OCI-LY1 (cell line): Measurements from ENCODE around the gene FAM3D.
"Not testable (repeated sequence)": the region's sequence is repeated elsewhere in the genome, so short reads cannot be mapped to it uniquely, and the experiment has no call there.

ENCODE experiments used
- H2AFZ ChIP-seq: fragments of 200-600 bp; sonication (generic), shearing (Covaris generic); 2 replicates; pipeline ENCODE4 v1.6.0; 2014; ENCODE audit warnings: antibody characterized with exemption, mild to moderate bottlenecking, low read length
- H3F3A ChIP-seq: fragments of 200-600 bp; sonication (generic), shearing (Covaris generic); 2 replicates; pipeline ENCODE4 v1.6.0; 2014; ENCODE audit warnings: mild to moderate bottlenecking, antibody characterized with exemption, low read length, moderate library complexity; ENCODE audit not compliant: insufficient read depth
- H3K27ac ChIP-seq: fragments of 200-600 bp; sonication (generic); 2 replicates; pipeline ENCODE4 v1.5.1; 2014; ENCODE audit warnings: low read length, mixed run types, mild to moderate bottlenecking, low read depth; ENCODE audit not compliant: poor library complexity, severe bottlenecking
- H3K27me3 ChIP-seq: fragments of 200-600 bp; sonication (generic); 2 replicates; pipeline ENCODE4 v1.6.0; 2014; ENCODE audit warnings: antibody characterized with exemption, mild to moderate bottlenecking, low read length, moderate library complexity; ENCODE audit not compliant: insufficient read depth
- H3K36me3 ChIP-seq: fragments of 200-600 bp; sonication (generic); 2 replicates; pipeline ENCODE4 v1.6.1; 2014; ENCODE audit warnings: mild to moderate bottlenecking, antibody characterized with exemption, low read length, moderate library complexity, mixed read lengths; ENCODE audit not compliant: insufficient read depth
- H3K4me1 ChIP-seq: fragments of 200-600 bp; sonication (generic); 2 replicates; pipeline ENCODE4 v1.5.1; 2014; ENCODE audit warnings: mild to moderate bottlenecking, low read length, moderate library complexity; ENCODE audit not compliant: insufficient read depth, severe bottlenecking
- H3K4me2 ChIP-seq: fragments of 200-600 bp; sonication (generic), shearing (Covaris generic); 2 replicates; pipeline ENCODE4 v1.6.1; 2014; ENCODE audit warnings: low read length
- H3K4me3 ChIP-seq: fragments of 200-600 bp; sonication (generic); 2 replicates; pipeline ENCODE4 v1.5.1; 2014; ENCODE audit warnings: low read length, low read depth, mild to moderate bottlenecking, mixed read lengths; ENCODE audit not compliant: poor library complexity, severe bottlenecking
- H3K79me2 ChIP-seq: fragments of 200-600 bp; shearing (Covaris generic); 2 replicates; pipeline ENCODE4 v1.6.1; 2016; ENCODE audit warnings: mixed run types, low read length, mixed read lengths; ENCODE audit not compliant: insufficient read depth
- H3K9ac ChIP-seq: fragments of 200-600 bp; sonication (generic), shearing (Covaris generic); 2 replicates; pipeline ENCODE4 v1.6.1; 2014; ENCODE audit warnings: mild to moderate bottlenecking, low read length, mixed read lengths
- H3K9me2 ChIP-seq: fragments of 200-600 bp; sonication (generic), shearing (Covaris generic); 2 replicates; pipeline ENCODE4 v1.6.1; 2014; ENCODE audit warnings: low read depth, mild to moderate bottlenecking, low read length, mixed read lengths
- H3K9me3 ChIP-seq: fragments of 200-600 bp; shearing (Covaris generic); 2 replicates; pipeline ENCODE4 v1.6.1; 2014; ENCODE audit warnings: low read length, mixed read lengths
- H4K20me1 ChIP-seq: fragments of 200-600 bp; sonication (generic), shearing (Covaris generic); 2 replicates; pipeline ENCODE4 v1.6.0; 2016; ENCODE audit warnings: mild to moderate bottlenecking, low read length; ENCODE audit not compliant: insufficient read depth
- EZH2 ChIP-seq: fragments of 200-600 bp; sonication (generic), shearing (Covaris generic); IDR thresholded peaks from 2 replicates; pipeline ENCODE4 v1.8.0; 2017; ENCODE audit warnings: borderline replicate concordance, mixed run types, mild to moderate bottlenecking, antibody characterized with exemption, low read length, moderate library complexity, mixed read lengths
- TF ChIP-seq, protein P1 (sequence below): fragments of 200-600 bp; sonication (generic), shearing (Covaris generic); IDR thresholded peaks from 2 replicates; pipeline ENCODE4 v1.5.1; 2017; ENCODE audit warnings: mild to moderate bottlenecking, antibody characterized with exemption, low read length, moderate library complexity, mixed read lengths

FAM3D gene

DNA sequence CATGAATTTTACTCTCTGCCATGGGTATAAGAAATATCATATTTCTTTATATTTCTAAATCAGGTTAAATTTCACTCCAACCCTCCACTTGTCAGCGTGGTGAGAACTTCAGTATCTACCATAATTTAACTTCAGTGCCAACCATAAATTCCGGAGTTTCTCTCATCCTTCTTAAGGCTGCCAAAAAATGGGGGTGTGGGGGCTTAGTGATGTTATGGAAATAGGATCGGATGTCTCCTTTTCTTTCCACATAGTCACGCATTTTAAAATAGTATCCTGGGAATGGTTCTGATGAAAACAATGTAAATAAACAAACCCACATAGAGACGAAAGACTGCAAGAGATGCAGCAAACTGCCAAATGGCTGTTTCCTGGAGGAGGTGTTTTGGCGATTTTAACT lies 12.9 kb upstream of the FAM3D start:
- Histone ChIP-seq H3K9ac (no peak overlapping the region), H3K36me3 (no peaks in the 10 kb centered on the region), H3K4me2 (no peak overlapping the region), H2AFZ (no peak overlapping the region), H3K9me2 (no peaks in the 10 kb centered on the region), H4K20me1 (no peaks in the 10 kb centered on the region), H3K27ac (no peak overlapping the region), H3K27me3 (no peaks in the 10 kb centered on the region), H3K4me1 (no peaks in the 10 kb centered on the region), H3K4me3 (no peak overlapping the region), H3F3A (no peaks in the 10 kb centered on the region), H3K9me3 (no peaks in the 10 kb centered on the region), H3K79me2 (no peaks in the 10 kb centered on the region)
- no peak for TF ChIP-seq EZH2
- TF ChIP-seq, protein P1, sequence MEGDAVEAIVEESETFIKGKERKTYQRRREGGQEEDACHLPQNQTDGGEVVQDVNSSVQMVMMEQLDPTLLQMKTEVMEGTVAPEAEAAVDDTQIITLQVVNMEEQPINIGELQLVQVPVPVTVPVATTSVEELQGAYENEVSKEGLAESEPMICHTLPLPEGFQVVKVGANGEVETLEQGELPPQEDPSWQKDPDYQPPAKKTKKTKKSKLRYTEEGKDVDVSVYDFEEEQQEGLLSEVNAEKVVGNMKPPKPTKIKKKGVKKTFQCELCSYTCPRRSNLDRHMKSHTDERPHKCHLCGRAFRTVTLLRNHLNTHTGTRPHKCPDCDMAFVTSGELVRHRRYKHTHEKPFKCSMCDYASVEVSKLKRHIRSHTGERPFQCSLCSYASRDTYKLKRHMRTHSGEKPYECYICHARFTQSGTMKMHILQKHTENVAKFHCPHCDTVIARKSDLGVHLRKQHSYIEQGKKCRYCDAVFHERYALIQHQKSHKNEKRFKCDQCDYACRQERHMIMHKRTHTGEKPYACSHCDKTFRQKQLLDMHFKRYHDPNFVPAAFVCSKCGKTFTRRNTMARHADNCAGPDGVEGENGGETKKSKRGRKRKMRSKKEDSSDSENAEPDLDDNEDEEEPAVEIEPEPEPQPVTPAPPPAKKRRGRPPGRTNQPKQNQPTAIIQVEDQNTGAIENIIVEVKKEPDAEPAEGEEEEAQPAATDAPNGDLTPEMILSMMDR = no peak

GRCh38 chr3:58678177-58678970 lies 11.8 kb upstream of the FAM3D start:
- not testable (repeated sequence) for H3K27me3 ChIP-seq, H3K79me2 ChIP-seq, H4K20me1 ChIP-seq, H3F3A ChIP-seq, H3K27ac ChIP-seq, H3K4me1 ChIP-seq, H3K36me3 ChIP-seq, H3K9me3 ChIP-seq, H3K4me3 ChIP-seq, H3K9me2 ChIP-seq, H2AFZ ChIP-seq, H3K4me2 ChIP-seq, H3K9ac ChIP-seq

DNA sequence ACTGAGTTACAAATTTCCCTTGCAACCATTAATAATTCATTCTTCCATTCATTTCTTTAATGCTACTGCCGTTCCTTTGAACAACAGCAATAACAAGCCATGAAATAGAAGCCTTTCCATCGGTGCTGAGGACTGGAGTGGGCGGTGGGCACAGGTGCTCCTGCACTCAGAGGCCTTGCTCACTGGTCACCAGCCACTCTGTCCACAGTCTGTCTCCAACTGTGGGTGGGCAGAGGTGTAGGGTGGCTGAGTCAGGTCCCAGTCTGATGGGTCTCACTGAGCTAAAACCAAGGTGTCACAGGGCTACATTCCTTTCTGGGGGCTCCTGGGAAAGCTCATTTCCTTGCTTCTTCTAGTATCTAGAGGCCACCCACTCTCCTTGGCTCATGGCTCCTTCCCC lies 6.3 kb upstream of the FAM3D start:
- H3K4me2 ChIP-seq = no peak overlapping the region
- H3K27me3 ChIP-seq = no peaks in the 10 kb centered on the region; the same call in 1 of the 2 replicates
- no peaks in the 10 kb centered on the region for H3K36me3 ChIP-seq
- H3K79me2 ChIP-seq = no peaks in the 10 kb centered on the region
- H3K27ac ChIP-seq = no peak overlapping the region
- no peak overlapping the region for H3K4me3 ChIP-seq
- H2AFZ ChIP-seq = no peak overlapping the region
- H3K9ac ChIP-seq = no peak overlapping the region
- TF ChIP-seq, protein P1 = no peak
- no peak for TF ChIP-seq EZH2
- no peaks in the 10 kb centered on the region for H3K9me2 ChIP-seq
- H4K20me1 ChIP-seq = no peaks in the 10 kb centered on the region
- H3K9me3 ChIP-seq = no peaks in the 10 kb centered on the region
- no peaks in the 10 kb centered on the region for H3K4me1 ChIP-seq
- H3F3A ChIP-seq = no peaks in the 10 kb centered on the region

- no peak overlapping the region for H3K4me3 ChIP-seq
- no peaks in the 10 kb centered on the region for H3K9me3 ChIP-seq
- H2AFZ ChIP-seq = no peak overlapping the region
- H3K4me1 ChIP-seq = no peaks in the 10 kb centered on the region
- H3K79me2 ChIP-seq = no peaks in the 10 kb centered on the region
- no peaks in the 10 kb centered on the region for H3K9me2 ChIP-seq
- H4K20me1 ChIP-seq = no peaks in the 10 kb centered on the region
- no peak overlapping the region for H3K27ac ChIP-seq
- no peak overlapping the region for H3K4me2 ChIP-seq
- H3F3A ChIP-seq = no peaks in the 10 kb centered on the region
- TF ChIP-seq EZH2 = no peak
- TF ChIP-seq, protein P1 = no peak
- H3K36me3 ChIP-seq = no peaks in the 10 kb centered on the region
- no peaks in the 10 kb centered on the region; the same call in 1 of the 2 replicates for H3K27me3 ChIP-seq
- H3K9ac ChIP-seq = no peak overlapping the region
Measured at GRCh38 chr3:58672451-58672850, 5.9 kb upstream of the FAM3D start.
